IMR-90 (cell line): ENCODE measurements around the gene KRTCAP2. TPM values are rescaled to one million over a fixed set of nuclear protein-coding genes. Genes with fewer than 3 reads are reported as not detected.
"Not testable (repeated sequence)": the region's sequence is repeated elsewhere in the genome, so short reads cannot be mapped to it uniquely, and the experiment has no call there.

ENCODE experiments used
- ATAC-seq: fragments of 200-7000 bp; cut with Tn5 transposase; 2 replicates; pipeline ENCODE4 v1.9.1; 2020; ENCODE audit warnings: low read depth, mild to moderate bottlenecking, moderate library complexity
- BruUV-seq: library from RNA; stranded (reverse); fragments of 400-500 nt; replicated peaks from 2 replicates; lab custom pipeline; 2021; lab: Mats Ljungman, UMichigan
- CTCF ChIA-PET: fragments of 300-600 bp; formaldehyde crosslinking; extraction: SDS; loops from one replicate; lab custom pipeline; 2021; ENCODE audit warnings: antibody characterized with exemption; lab: Yijun Ruan, JAX
- POLR2A ChIA-PET: fragments of 300-600 bp; sonication (Branson Sonifier 250); formaldehyde crosslinking; loops from one replicate; lab custom pipeline; 2022; ENCODE audit warnings: antibody characterized with exemption; ENCODE audit not compliant: unreplicated experiment; lab: Charles Lee
- DNase-seq: peaks from one replicate; pipeline ENCODE4 v3.0.0; 2013
- H2AFZ ChIP-seq: replicated peaks from 2 replicates; pipeline ENCODE3; 2013; ENCODE audit warnings: low read length, mild to moderate bottlenecking; ENCODE audit not compliant: poor library complexity
- H2AK5ac ChIP-seq: 2 replicates; pipeline ENCODE4 v1.6.1; 2013; ENCODE audit warnings: low read depth, low read length, inconsistent platforms
- H2AK9ac ChIP-seq: replicated peaks from 2 replicates; pipeline ENCODE3; 2013; ENCODE audit warnings: mild to moderate bottlenecking, low read depth, low read length, moderate library complexity; ENCODE audit not compliant: poor library complexity
- H2BK120ac ChIP-seq: 2 replicates; pipeline ENCODE4 v1.6.1; 2013; ENCODE audit warnings: low read depth, low read length, inconsistent platforms
- H2BK15ac ChIP-seq: 3 replicates; pipeline ENCODE4 v1.6.1; 2013; ENCODE audit warnings: low read depth, low read length, inconsistent platforms
- H2BK20ac ChIP-seq: 2 replicates; pipeline ENCODE4 v1.6.1; 2013; ENCODE audit warnings: low read depth, mild to moderate bottlenecking, inconsistent platforms, low read length, moderate library complexity
- H2BK5ac ChIP-seq: 2 replicates; pipeline ENCODE4 v1.6.1; 2013; ENCODE audit warnings: mild to moderate bottlenecking, low read depth, low read length, inconsistent platforms; ENCODE audit not compliant: poor library complexity, severe bottlenecking
- H3K14ac ChIP-seq: replicated peaks from 2 replicates; pipeline ENCODE4 v1.6.1; 2013; ENCODE audit warnings: low read depth, low read length, inconsistent platforms
- H3K18ac ChIP-seq: 2 replicates; pipeline ENCODE4 v1.6.1; 2013; ENCODE audit warnings: low read depth, low read length, control low read depth
- H3K23ac ChIP-seq: 2 replicates; pipeline ENCODE4 v1.6.1; 2013; ENCODE audit warnings: low read depth, low read length, inconsistent platforms
- H3K27ac ChIP-seq: 2 replicates; pipeline ENCODE4 v1.5.1; 2013; ENCODE audit warnings: mild to moderate bottlenecking, control low read depth, low read length; ENCODE audit not compliant: insufficient read depth
- H3K27me3 ChIP-seq: 2 replicates; pipeline ENCODE4 v1.6.1; 2013; ENCODE audit warnings: low read length; ENCODE audit not compliant: control insufficient read depth, insufficient read depth
- H3K36me3 ChIP-seq: 2 replicates; pipeline ENCODE4 v1.6.1; 2013; ENCODE audit warnings: low read length, mixed read lengths; ENCODE audit not compliant: control insufficient read depth, insufficient read depth
- H3K4ac ChIP-seq: 2 replicates; pipeline ENCODE4 v1.6.1; 2013; ENCODE audit warnings: low read depth, low read length, inconsistent platforms
- H3K4me1 ChIP-seq: 2 replicates; pipeline ENCODE4 v1.6.1; 2013; ENCODE audit warnings: low read length, mixed read lengths; ENCODE audit not compliant: control insufficient read depth, insufficient read depth
- H3K4me2 ChIP-seq: 2 replicates; pipeline ENCODE4 v1.6.1; 2013; ENCODE audit warnings: low read depth, mild to moderate bottlenecking, control low read depth, low read length, moderate library complexity
- H3K4me3 ChIP-seq: 2 replicates; pipeline ENCODE4 v1.5.1; 2013; ENCODE audit warnings: low read depth, mild to moderate bottlenecking, control low read depth, low read length, moderate library complexity; ENCODE audit not compliant: insufficient read depth
- H3K56ac ChIP-seq: 2 replicates; pipeline ENCODE4 v1.6.1; 2013; ENCODE audit warnings: low read length, inconsistent platforms; ENCODE audit not compliant: insufficient read depth; ENCODE audit errors: extremely low read depth
- H3K79me1 ChIP-seq, 2 experiments: 2 replicates each; pipeline ENCODE4 v1.6.1; 2013; ENCODE audit warnings: low read length in 2 of 2, inconsistent platforms in 1 of 2, low read depth in 1 of 2
- H3K9ac ChIP-seq: 2 replicates; pipeline ENCODE4 v1.6.1; 2013; ENCODE audit warnings: low read depth, low read length, control low read depth
- H3K9me1 ChIP-seq: 2 replicates; pipeline ENCODE4 v1.6.1; 2013; ENCODE audit warnings: low read length, inconsistent platforms; ENCODE audit not compliant: insufficient read depth
- H3K9me3 ChIP-seq: 2 replicates; pipeline ENCODE4 v1.6.1; 2013; ENCODE audit warnings: low read length; ENCODE audit not compliant: control insufficient read depth, insufficient read depth
- H4K20me1 ChIP-seq: 2 replicates; pipeline ENCODE4 v1.6.1; 2013; ENCODE audit warnings: low read length, inconsistent platforms; ENCODE audit not compliant: insufficient read depth
- H4K5ac ChIP-seq: 2 replicates; pipeline ENCODE4 v1.6.1; 2013; ENCODE audit warnings: mild to moderate bottlenecking, low read depth, low read length, control low read depth
- H4K8ac ChIP-seq, 2 experiments: 2 replicates each; pipeline ENCODE4 v1.6.1; 2013; ENCODE audit warnings: low read depth in 2 of 2, low read length in 2 of 2, control low read depth in 1 of 2, inconsistent platforms in 1 of 2
- H4K91ac ChIP-seq: 2 replicates; pipeline ENCODE4 v1.6.1; 2013; ENCODE audit warnings: low read depth, low read length, inconsistent platforms; ENCODE audit not compliant: insufficient read depth
- WGBS, 2 experiments: methylation state at CpG; one replicate each; pipeline versions ENCODE4 v1.1.5 to v1.1.7; 2013; ENCODE audit warnings: missing lambda C conversion rate in 2 of 2; ENCODE audit not compliant: insufficient read length in 1 of 2; ENCODE audit errors: extremely low coverage in 2 of 2; 5-methylcytosine and 5-hydroxymethylcytosine counted together
- dilution Hi-C: fragments of 300-500 bp; cut with HindIII; formaldehyde crosslinking; loops from one replicate; pipeline ENCODE4 v1.14.3; 2018; ENCODE audit warnings: low sequenced_read_pairs; ENCODE audit not compliant: unreplicated experiment
- in situ Hi-C: fragments of 300-500 bp; cut with MboI; formaldehyde crosslinking; loops from 3 replicates; pipeline ENCODE4 v1.14.3; 2019; ENCODE audit warnings: low sequenced_read_pairs, inconsistent platforms, mixed read lengths
- intact Hi-C: fragments of 100-400 bp; cut with micrococcal nuclease; formaldehyde crosslinking; loops from 2 replicates; pipeline ENCODE4 v1.10.0; 2022
- polyA plus RNA-seq, 3 experiments: library from polyadenylated mRNA; depleted of rRNA; stranded (reverse); fragments of >200 nt; gene quantifications; 2 replicates each; pipeline ENCODE4 v1.2.3, GENCODE V29; 2012; ENCODE audit warnings: low replicate concordance in 1 of 3
- total RNA-seq: library from RNA; depleted of rRNA; stranded (reverse); fragments of >200 nt; gene quantifications from 2 replicates; pipeline ENCODE4 v1.2.3, GENCODE V29; 2012

Gene KRTCAP2
- total and polyA plus RNA-seq, 2 of the 4 experiments (the other 2 are of a cell fraction) = 76.7 to 232 TPM

DNA sequence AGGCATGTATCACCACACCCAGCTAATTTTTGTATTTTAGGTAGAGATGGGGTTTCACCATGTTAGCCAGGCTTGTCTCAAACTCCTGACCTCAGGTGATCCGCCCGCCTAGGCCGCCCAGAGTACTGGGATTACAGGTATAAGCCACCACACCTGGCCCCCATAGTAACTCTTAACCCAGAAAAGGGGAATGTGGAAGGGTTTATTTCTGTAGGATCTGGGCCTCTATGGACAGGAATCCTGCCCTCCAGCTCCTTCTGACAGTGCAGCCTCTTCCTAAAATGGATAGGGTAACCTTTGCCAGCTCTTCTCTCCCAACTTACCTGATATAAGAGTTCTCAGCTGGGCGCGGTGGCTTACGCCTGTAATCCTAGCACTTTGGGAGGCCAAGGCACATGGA is 10.5 kb downstream of the KRTCAP2 start:
- H4K20me1 ChIP-seq, H3K27ac ChIP-seq, ATAC-seq, H3K36me3 ChIP-seq, H2AK9ac ChIP-seq, H2BK20ac ChIP-seq, H3K9ac ChIP-seq, BruUV-seq, H4K5ac ChIP-seq, H3K79me1 ChIP-seq, H3K4me3 ChIP-seq, H2BK5ac ChIP-seq, H3K9me1 ChIP-seq, H2BK15ac ChIP-seq, in situ Hi-C loops, DNase-seq, H2AK5ac ChIP-seq, H3K4ac ChIP-seq, H3K56ac ChIP-seq, H3K4me1 ChIP-seq, H2BK120ac ChIP-seq, H3K23ac ChIP-seq, dilution Hi-C loops, H3K18ac ChIP-seq, H3K14ac ChIP-seq, H4K8ac ChIP-seq, intact Hi-C loops, H2AFZ ChIP-seq, H3K9me3 ChIP-seq, H4K91ac ChIP-seq, H3K4me2 ChIP-seq: not testable (repeated sequence)
- 100% methylated on average over 1 of the region's 6 CpGs; no CpG with 5 or more reads in 1 of the 2 experiments for whole genome bisulfite sequencing, 2 experiments
- CTCF ChIA-PET = interaction anchor here (0.7 kb wide), 1 partner anchor 71 kb away, joined by 3 read pairs; no protein-coding TSS in a partner anchor
- peaks cover 13% of the 10 kb centered on the region for H3K27me3 ChIP-seq
- POLR2A ChIA-PET = interaction anchor here (0.7 kb wide), 1 partner anchor 60 kb away, joined by 8 read pairs; no protein-coding TSS in a partner anchor
